Kidney (tissue), 14 donors: ENCODE data around the gene HPX. TPM values are rescaled to one million over a fixed set of nuclear protein-coding genes. Genes with fewer than 3 reads are reported as not detected.
A peak's percentile ranks its signal among the peaks of the same experiment; 100 is the strongest.

Experiments used
- DNase-seq, 5 donors: peaks; one replicate each; pipeline ENCODE4 v3.0.0-alpha.2; 2013 to 2020
- FAIRE-seq: peaks from 2 replicates; lab custom pipeline; 2012; peaks lifted over from hg19 to GRCh38; lab: Jason Lieb, UNC
- H3K27ac ChIP-seq, 2 donors: one replicate each; pipeline ENCODE4 v1.7.0; 2013; ENCODE audit warnings: low read depth in 2 of 2, low read length in 2 of 2, inconsistent platforms in 1 of 2
- H3K27me3 ChIP-seq: one replicate; pipeline ENCODE4 v1.7.1; 2013; ENCODE audit warnings: low read length, inconsistent platforms; ENCODE audit not compliant: control insufficient read depth, insufficient read depth
- H3K36me3 ChIP-seq, 3 donors: one replicate each; pipeline versions ENCODE4 v1.7.0 to v1.7.1; 2013; ENCODE audit warnings: low read length in 3 of 3, control low read depth in 1 of 3, inconsistent platforms in 1 of 3; ENCODE audit not compliant: insufficient read depth in 3 of 3, control insufficient read depth in 2 of 3
- H3K4me1 ChIP-seq, 3 donors: one replicate each; pipeline versions ENCODE4 v1.7.0 to v1.7.1; 2013; ENCODE audit warnings: low read length in 3 of 3, inconsistent platforms in 1 of 3, low read depth in 1 of 3; ENCODE audit not compliant: control insufficient read depth in 2 of 3, insufficient read depth in 2 of 3
- H3K4me3 ChIP-seq, 3 donors: one replicate each; pipeline versions ENCODE4 v1.7.0 to v1.8.1; 2013; ENCODE audit warnings: low read length in 3 of 3, control low read depth in 1 of 3, inconsistent platforms in 1 of 3
- H3K9ac ChIP-seq, 3 donors: one replicate each; pipeline versions ENCODE4 v1.7.0 to v1.7.1; 2013; ENCODE audit warnings: low read length in 3 of 3, control low read depth in 1 of 3, inconsistent platforms in 1 of 3
- H3K9me3 ChIP-seq, 3 donors: one replicate each; pipeline versions ENCODE4 v1.7.0 to v1.7.1; 2013; ENCODE audit warnings: low read length in 3 of 3, control low read depth in 1 of 3, inconsistent platforms in 1 of 3; ENCODE audit not compliant: control insufficient read depth in 2 of 3, insufficient read depth in 1 of 3
- CTCF ChIP-seq: IDR thresholded peaks from 3 replicates; pipeline ENCODE4 v1.5.1; 2012; ENCODE audit warnings: mild to moderate bottlenecking, moderate library complexity, borderline replicate concordance; ENCODE audit not compliant: insufficient read depth; ENCODE audit errors: extremely low read depth
- intact Hi-C: fragments of 100-400 bp; cut with DNase I; formaldehyde crosslinking; loops from one replicate; pipeline ENCODE4 v1.11.1; 2022
- polyA plus RNA-seq: library from polyadenylated mRNA; stranded (reverse); fragments of 350-450 nt; fragmentation: Illumina TruSeq; extraction: RNeasy Lipid Tissue Mini Kit (QIAGEN cat#74804); gene quantifications from one replicate; pipeline ENCODE4 v1.2.3, GENCODE V29; 2014; ENCODE audit warnings: low read depth, low replicate concordance; ENCODE audit not compliant: insufficient read depth
- total RNA-seq: library from RNA; stranded (reverse); fragmentation: NEBNext Ultra II Directional; extraction: Animal tissue kit (Norgen Biotek cat#: 25700); gene quantifications from one replicate; pipeline ENCODE4 v1.2.1, GENCODE V29; 2021
- donor health status: control.
- donor health status: control.
- donor health status: control.
- donor health status: control.
- donor health status: control.
- donor health status: DM: yes; HTN: yes; CAD: no.
- donor health status: Normal renal cell carcinoma (clear cell type).

Gene HPX
- total and polyA plus RNA-seq, 2 donors from 2014 or later, result 0.88 to 1.3 TPM

DNA sequence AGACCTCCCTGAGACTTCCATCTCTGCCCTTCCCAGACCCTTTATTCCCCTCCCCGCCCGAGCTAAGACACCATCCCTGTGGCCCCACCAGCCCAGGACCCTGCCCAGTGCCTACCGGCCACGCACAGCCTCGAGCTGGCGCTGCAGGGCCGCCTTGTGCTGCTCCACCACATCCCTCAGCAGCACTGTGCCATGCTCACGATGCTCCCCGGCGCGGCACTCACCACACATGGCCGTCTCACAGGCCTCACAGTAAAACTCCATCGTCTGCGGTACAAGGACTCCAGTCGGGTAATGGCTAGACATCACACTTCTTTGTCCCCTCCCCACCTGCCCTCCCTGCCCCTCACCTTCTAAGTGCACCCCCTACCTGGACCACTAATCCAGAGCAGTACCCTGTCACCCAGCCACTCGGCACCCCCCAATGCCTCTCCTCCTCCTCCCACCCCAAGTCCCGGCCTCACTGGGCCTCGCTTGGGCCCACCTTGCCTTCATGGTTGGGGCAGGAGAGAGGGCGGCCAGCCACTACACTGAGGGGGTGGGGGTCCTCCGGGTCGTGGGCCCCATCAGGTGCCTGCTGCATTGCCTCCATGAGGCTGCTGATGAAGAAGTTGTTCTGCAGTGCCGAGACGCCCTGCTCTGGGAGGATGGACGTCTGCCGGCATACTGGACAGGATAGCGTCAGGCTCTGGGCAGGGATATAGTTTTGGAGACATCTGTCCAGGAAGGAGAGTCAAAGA, 17.0 kb upstream of the HPX start:
- FAIRE-seq (no peak), DNase-seq (no peak)
- H3K27ac ChIP-seq, result peak overlapping the region in 1 of 2 donors; percentile 13
- H3K9ac ChIP-seq, result no peak overlapping the region
- no peaks in the 10 kb centered on the region for H3K27me3 ChIP-seq
- peaks cover 0 to 24% (median 19%) of the 10 kb centered on the region in 3 donors for H3K36me3 ChIP-seq
- H3K9me3 ChIP-seq, result no peaks in the 10 kb centered on the region
- no peak overlapping the region for H3K4me3 ChIP-seq
- peaks cover 0 to 5% (median 0%) of the 10 kb centered on the region in 3 donors for H3K4me1 ChIP-seq
- intact Hi-C loops, result no loop called here
- TF ChIP-seq CTCF, result no peak

GRCh38 chr11:6456361-6457073, 15.7 kb upstream of the HPX start:
- H3K9ac ChIP-seq, result no peak overlapping the region
- intact Hi-C loops, result no loop called here
- peaks cover 0 to 25% (median 25%) of the 10 kb centered on the region in 3 donors for H3K36me3 ChIP-seq
- no peaks in the 10 kb centered on the region for H3K9me3 ChIP-seq
- DNase-seq (no peak), FAIRE-seq (no peak)
- H3K4me1 ChIP-seq, result peaks cover 0 to 5% (median 0%) of the 10 kb centered on the region in 3 donors
- no peak overlapping the region for H3K4me3 ChIP-seq
- TF ChIP-seq CTCF, result no peak
- H3K27ac ChIP-seq, result no peak overlapping the region
- H3K27me3 ChIP-seq, result no peaks in the 10 kb centered on the region

- Histone ChIP-seq H3K27ac (no peak overlapping the region), H3K27me3 (no peaks in the 10 kb centered on the region), H3K9me3 (no peaks in the 10 kb centered on the region), H3K9ac (no peak overlapping the region), H3K4me3 (no peak overlapping the region), H3K4me1 (peaks cover 0 to 5% (median 0%) of the 10 kb centered on the region in 3 donors), H3K36me3 (peaks cover 0 to 37% (median 37%) of the 10 kb centered on the region in 3 donors)
- DNase-seq (peak in 3 of 5 donors; percentile 50 to 81 (median 80)), FAIRE-seq (no peak)
- intact Hi-C loops, result no loop called here
- TF ChIP-seq CTCF, result no peak
Observed at GRCh38 chr11:6455070-6455469, 14.3 kb upstream of the HPX start.
